HG03135 (cell line): ENCODE data around the gene SPINK6.

Experiments
- ATAC-seq: cut with Tn5 transposase; IDR thresholded peaks from one replicate; pipeline ENCODE4 v1.9.1; 2021; ENCODE audit warnings: mild to moderate bottlenecking, moderate library complexity; ENCODE audit not compliant: unreplicated experiment

Gene SPINK6, protein sequence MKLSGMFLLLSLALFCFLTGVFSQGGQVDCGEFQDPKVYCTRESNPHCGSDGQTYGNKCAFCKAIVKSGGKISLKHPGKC

DNA sequence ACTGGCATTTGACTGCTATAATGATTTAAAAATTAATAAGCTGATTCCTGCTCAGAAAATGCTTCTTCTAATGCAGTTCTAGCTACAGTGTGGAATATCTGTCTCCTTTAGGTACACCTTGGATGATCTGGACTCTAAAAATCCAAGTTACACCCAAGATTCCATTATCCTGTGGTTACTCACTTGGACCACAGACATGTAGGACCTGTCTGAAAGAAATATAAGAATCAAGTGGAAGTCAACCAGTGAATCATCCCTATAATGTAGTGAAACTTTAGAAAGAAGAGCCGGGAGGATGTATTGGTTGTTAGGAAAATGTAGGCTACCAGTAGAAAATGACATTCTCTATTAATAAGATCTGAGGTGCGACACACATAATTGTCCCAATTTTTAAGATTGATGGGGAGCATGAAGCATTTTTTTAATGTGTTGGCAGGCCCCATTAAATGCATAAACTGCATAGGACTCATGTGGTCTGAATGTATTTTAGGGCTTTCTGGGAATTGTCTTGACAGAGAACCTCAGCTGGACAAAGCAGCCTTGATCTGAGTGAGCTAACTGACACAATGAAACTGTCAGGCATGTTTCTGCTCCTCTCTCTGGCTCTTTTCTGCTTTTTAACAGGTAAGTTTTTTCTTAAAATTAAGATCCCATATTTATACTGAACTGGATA is at the start of gene SPINK6:
SPINK6 (plus strand) TSS at position 512 of the 673 bp plus-strand sequence; CDS start at position 567, 55 bp downstream.
- ATAC-seq: no peak

DNA sequence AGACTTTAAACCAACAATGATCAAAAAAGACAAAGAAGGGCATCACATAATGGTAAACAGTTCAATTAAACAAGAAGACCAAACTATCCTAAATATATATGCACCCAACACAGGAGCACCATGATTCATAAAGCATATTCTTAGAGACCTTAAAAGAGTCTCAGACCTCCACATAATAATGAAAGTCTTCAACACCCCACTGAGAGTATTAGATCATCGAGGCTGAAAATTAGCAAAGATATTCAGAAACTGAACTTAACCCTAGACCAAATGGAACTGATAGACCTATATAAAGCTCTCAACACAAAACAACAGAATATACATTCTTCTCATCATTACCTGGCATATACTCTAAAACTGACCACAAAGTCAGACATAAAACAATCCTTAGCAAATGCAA is 46.2 kb upstream of the SPINK6 start:
- no peak for ATAC-seq

DNA sequence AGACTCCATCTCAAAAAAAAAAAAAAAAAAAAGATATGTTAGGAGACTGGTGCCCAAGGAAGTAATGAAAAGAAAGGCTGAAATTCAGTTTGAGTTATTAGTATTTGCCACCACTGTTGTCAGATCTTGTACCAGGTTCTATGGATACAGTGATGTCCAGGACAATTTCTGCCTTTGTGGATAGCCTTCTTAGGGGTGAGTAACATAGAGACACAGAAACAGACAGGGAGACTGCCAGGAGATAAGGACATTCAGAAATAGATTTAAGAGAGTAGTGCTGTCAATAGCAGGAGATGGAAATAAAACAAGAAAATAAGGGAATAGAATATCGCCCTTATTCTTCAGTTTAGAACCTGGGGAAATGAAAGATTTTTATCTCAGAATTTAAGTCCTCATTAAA is 40.8 kb upstream of the SPINK6 start:
- no peak for ATAC-seq

DNA sequence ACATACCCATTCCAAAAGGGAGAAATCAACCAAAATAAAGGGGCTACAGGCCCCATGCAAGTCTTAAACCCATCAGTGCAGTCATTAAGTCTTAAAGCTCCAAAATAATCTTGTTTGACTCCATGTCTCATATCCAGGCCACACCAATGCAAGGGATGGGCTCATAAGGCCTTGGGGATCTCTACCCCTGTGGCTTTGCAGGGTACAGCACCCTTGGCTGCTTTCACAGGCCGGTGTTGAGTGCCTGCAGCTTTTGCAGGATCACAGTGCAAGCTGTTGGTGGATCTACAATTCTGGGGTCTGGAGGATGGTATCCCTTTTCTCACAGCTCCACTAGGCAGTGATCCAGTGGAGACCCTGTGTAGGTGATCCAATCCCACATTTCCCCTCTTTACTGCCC is 39.5 kb upstream of the SPINK6 start:
- ATAC-seq: no peak

DNA sequence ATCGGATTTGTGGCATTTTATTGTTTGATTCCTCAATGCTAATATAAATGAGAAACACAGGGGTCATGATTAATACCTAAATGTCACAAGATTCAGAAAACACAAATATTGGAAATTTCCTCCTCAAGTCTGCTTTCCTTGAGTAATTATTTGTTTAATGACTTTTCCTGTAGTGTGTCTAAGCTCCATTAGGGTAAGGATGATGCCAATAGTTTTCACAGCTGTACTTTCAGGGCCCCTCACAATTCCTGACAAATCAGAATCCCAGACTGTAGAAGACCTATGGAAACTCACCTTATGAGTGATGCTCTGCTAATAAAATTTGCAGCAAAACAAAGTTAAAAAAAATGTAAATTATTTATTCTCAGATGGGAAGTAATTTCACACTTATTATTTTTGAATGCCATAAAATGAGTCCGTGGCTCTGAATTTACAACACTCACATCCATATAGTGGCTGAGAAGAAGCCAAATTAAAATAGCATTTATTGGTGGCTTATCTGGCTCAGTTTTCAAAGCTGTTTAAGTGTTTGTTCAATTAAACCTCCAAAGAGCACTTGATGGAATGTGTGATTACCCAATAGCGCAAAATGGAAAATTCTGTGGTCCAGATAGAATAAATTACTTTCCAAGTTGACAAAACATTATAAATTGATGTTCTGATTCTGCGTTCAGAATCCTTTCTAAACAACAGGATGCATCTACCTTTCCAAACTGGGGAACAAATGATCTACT is 36.1 kb upstream of the SPINK6 start:
- no peak for ATAC-seq

DNA sequence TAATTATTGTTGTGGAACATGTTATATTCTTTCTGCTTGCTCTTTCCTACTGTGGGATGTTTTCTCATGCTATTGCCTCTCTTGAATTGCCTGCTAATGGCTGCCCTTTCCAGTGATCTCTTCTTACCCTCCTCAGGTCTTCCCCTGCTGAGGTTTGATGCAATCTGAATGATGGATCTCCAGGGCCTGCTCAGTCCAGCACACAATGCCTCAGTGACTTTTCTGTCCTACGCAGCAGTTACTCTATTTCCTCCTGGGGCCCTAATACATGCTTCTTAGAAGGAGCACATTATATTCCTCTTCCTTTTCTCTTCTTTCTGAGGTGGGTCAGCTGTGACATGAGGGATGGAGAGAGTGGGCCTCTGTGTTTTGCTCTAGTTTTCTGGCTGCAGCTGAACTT is 34.6 kb upstream of the SPINK6 start, which contains the start of gene SPINK14:
SPINK14 (plus strand) TSS at position 301 of the 400 bp plus-strand sequence. CDS start 1,187 bp downstream, outside the sequence.
- no peak for ATAC-seq

DNA sequence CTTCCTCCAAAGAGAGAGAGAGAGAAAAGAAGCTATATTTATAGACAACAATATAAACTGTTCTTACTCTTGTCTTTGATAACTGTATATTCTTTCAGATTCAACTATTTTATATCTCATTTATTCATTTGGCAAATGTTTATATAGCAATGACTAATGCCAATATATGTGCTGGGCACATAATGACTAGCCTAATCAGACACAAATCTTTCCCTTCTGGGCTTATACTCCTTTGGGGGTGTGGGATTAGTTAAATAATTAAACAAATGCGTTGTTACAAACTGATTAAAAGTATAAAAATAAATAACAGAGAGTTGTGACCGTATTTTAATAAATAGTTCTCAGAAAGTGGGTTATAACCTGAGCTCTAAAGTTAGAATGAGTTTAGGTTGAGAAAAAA is 30.5 kb upstream of the SPINK6 start:
- ATAC-seq: no peak

DNA sequence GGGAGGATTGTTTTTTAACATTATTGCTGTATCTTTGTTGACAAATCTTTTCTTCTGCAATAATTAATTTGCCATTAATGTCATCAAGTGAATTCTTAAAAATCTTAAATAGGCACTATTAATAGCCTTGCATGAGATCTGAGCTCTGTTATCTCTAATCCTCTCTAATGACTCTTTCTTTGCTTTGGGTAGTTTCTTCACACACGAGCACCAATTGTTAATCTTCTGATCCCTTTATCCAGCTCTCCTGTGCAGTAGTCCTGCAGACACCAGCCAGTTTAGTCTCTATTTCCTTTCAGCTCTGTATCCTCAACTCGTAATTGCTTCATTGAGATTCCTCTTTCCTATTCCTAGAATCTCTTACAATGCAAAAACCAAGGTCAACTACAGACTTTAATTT is 26.4 kb upstream of the SPINK6 start:
- no peak for ATAC-seq

DNA sequence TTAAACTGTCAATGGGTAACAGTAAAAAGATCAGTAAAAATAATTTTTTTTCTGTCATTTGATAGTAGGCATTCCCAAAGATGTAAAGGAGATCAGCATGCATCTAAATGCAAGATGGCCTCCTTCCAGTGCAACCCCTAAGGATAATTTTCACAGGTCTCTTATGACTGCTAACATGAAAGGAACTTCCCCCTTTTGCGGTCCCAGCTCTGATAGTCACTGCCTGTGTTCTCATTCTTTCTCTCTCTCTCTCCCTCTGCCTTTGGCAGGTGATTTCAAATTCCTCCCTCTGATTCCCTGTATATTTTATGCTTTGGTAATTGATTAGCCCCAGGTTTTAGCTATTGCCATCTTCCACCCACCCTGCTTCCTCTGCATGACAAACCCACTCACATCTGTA is 25.6 kb upstream of the SPINK6 start:
- no peak for ATAC-seq

DNA sequence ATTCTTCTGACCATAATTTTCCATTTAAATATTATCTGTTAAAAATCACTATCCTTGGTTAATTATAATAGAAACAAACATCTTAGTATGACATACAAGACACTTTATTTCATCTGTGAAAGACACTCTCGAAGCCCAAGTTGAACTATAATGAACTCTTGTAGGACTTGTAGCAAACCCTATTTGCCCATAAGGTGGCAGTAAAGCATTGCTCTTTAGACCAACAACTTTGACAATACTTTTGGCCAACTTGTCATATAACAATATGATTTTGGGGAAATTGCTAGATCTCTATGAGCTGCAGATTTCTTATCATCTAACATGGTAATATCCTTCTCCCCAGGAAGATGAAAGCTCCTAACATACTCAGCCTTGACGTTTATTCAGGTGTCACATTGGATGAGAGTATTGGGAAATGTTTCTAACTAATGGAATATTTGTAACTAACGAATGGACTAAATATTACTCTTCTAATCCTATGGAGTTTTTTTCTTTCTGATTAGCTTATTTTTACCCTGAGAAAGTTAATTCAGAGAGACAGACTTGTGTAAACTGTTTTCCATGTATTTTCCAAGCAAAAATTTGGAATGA is 23.5 kb upstream of the SPINK6 start:
- no peak for ATAC-seq

DNA sequence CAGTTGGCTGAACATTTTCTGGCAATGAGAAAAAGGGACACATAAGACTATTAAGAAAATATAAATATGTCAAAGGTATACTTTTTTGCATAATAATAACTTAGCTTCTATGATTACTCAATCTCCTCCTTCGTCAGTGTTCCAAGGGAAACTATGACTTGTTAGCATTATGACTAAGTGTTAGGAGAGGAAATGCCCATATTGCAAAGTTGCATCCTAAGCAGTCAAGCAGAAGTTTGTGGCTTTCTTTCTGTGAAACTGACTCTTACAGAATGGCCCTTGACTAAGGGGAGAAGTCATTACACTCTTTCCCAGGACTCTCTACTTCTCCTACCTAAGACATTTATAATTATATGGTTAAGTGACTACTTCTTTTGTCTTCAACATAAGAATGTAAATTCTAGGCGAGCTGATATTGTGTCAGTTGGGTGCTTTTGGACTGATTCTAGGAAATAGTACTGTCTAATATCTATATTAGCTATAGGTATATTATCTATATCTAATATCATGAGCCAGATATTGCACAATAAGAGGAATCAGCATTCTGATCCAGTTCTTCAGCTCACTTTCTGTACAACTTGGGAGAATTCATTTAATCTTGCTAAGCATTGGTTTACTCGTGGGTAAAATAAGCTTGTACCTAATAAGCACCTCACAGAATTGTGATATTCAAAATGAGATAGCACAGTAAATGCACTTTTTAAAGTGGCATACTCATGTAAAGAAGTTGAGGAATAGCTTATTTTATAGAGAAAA is 16.4 kb upstream of the SPINK6 start:
- no peak for ATAC-seq

DNA sequence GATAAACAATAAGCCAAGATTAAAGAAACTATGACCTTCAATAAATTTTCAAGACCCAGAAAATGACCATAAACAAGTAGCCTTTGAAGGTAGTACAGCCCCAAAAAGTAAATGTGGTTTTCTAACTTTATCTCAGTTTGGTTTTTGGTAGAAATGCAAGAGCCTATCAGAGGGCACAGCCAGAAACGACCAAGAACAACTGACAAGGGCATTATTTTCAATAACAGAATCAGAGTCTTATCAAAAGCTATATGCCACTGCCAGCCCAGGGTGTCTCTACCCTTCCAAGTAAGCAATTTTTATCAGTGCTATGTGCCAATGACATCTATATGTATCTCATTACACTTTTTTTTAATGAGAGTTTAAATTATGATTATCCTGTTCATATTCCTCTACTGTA is 11.8 kb upstream of the SPINK6 start:
- ATAC-seq: no peak

DNA sequence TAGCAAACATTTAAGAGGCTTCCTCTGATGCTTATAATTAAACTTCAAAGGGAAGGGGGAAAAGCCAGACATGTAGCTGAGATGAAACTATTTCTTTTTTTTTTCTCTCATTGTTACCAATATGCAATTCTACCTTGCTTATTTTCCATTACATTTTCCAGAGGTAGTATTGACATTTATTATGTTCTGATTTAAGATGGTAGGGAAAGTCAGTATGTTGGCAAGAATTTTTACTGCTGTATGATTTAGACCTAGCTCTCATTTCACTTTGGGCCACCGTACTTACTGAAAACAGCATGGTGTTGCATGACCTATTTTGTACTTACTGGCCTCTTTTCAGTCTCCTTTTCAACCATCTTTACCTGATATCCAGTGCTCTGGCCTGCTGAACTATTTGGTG is 9.6 kb upstream of the SPINK6 start:
- no peak for ATAC-seq

DNA sequence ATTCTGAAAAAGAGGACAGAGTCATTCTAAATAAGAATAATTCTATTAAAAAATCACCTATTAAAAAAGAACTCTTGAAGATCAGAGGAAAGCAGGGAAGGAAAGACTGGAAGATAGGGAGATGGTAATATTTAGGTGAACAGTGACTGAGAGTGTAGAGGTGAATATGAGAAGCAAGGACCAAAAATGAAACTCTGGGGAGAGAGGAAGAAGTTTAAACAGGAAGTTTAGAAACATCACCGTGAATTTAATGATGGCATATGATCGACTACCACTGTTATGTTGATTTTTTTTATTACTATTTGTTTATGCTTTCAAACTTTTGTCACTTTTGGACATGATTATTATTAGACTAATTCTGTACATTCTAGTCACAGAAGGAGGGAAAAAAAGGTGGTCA is 1.7 kb upstream of the SPINK6 start:
- ATAC-seq: no peak

DNA sequence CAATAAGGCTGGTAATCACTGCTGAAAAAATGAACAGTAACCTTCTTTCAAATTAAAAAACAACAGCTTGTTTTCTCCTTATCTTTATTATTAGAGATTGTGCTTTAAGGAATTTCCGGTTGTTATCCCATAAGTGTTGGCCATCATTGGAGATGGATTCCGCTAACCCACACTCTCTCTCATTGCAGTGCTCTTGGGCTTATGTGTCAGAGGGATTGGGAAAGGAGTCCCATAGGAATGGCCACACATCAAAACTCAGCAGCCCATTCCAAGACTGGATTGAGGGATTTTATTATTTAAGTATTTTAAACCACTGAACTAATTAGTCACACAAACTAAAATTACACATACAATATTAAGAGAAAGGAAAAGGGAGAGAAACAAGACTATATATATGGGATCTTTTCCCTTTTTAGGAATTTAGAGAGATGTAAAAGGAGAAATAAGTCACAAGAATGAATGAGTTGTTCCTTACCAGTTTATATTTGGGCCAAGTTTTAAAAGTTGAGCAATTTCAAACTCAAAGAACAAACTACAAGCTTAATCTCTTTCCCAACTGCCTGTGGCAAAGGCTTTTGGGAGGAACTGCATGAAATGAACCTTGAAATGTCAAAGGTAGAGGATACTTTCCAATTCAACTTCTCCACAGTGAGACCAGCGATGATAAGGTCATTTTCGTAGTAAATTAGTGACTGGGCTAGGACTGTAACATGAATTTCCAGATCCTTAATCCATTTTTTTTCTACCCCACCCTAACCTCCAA is 2.4 kb downstream of the SPINK6 start:
- no peak for ATAC-seq

DNA sequence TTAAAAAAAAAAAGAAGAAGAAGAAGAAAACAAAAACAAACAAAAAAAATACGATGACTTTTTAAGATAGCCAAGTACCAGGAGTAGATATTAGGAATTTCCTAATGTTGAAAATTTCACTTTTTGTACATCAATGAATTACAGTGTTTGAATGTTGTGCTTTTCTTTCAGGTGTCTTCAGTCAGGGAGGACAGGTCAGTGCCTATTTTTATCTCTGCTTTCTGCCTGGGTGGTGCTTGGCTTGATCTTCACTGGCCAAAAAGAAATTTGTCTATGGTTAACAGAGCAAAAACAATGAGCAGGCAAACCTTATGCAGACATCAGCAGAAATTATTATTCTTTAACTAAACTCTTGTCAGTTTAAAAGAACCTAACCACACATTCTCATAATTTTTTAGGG is 3.0 kb downstream of the SPINK6 start:
- ATAC-seq: no peak

DNA sequence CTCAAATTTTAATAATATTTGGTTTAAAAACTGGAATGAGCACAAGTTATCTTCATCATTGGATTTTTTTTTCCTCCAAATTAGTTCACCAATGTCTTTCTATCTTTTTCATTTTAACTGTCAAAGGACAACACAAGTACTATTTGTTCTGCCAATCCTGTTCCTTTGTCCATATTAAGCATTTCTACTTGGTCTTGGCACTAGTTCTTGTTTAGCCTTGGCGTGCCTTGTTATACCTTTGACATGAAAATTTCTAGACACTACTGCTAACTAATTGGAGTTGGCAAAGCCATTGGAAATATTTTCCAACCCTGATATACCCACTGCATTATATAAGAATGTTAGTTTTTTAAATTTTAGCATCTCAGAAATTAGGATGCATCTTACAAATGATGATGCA is 3.8 kb downstream of the SPINK6 start:
- no peak for ATAC-seq

DNA sequence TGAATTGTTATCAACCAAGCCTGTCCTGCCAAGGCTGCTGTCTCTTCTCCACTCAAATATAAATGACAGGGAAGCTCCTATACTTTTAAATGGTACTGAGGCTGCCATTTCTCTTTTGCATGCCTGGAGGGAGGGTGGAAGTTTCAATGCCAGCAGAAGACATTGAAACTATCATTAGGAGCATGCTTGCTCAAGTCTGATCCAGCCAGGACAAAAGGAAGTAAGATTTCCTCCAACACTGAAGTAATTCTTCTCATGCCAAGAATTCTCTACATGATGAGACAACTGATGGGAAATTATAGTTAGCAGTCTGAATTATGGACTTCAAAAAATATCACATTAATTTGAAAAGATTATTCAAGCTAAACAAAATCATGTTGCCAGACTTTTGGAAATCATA is 5.4 kb downstream of the SPINK6 start:
- no peak for ATAC-seq

DNA sequence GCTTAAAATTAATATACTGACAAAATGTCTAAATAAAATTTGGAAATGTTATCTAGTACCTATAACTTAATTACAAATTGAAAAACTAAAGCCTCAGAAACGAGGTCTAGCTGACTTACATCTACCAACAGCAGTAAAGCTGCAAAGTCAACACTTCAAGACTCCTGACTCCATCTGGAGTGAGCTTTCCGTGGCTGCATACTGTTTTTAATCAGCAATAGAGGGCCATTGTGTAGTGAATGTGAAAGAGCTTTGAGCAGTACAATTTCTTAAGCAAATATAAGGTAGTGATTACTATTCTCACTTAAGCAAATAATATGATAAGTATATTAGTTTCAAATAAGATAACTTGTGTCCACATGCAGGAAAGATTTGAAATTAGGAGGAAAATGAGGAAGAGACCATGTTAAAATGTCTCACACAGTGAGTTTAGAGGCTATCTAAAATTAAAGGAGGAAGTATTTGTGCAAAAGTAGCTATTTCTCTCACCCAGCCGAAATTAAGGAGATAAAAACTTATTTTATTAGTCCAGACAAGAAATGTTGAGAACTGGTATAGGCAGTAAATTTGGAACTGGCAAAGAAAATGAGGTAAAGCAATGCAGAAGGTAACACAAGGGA is 6.4 kb downstream of the SPINK6 start:
- no peak for ATAC-seq

DNA sequence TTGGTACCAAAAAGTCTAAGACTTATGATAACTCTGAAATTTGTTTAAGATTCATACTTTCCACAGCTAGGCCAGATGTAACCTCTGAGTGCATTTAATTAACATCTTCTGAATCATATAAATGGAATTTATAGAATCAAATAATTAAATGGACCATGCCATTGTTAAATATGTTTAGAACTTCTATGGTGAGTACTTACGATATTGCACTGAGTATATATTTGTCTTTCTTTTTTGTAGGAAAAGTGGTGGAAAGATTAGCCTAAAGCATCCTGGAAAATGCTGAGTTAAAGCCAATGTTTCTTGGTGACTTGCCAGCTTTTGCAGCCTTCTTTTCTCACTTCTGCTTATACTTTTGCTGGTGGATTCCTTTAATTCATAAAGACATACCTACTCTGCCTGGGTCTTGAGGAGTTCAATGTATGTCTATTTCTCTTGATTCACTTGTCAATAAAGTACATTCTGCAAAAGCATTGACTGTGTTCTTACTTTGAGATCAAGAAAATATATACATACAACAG is 11.9 kb downstream of the SPINK6 start:
- ATAC-seq: no peak
